HS-5 (cell line): Measurements from ENCODE around the gene EXOSC6.
"Not testable (repeated sequence)": the region's sequence is repeated elsewhere in the genome, so short reads cannot be mapped to it uniquely, and the experiment has no call there.

ENCODE experiments used
- DNase-seq: peaks from one replicate; pipeline ENCODE4 v3.0.0-alpha.2; 2012; ENCODE audit warnings: low read depth

Gene EXOSC6

DNA sequence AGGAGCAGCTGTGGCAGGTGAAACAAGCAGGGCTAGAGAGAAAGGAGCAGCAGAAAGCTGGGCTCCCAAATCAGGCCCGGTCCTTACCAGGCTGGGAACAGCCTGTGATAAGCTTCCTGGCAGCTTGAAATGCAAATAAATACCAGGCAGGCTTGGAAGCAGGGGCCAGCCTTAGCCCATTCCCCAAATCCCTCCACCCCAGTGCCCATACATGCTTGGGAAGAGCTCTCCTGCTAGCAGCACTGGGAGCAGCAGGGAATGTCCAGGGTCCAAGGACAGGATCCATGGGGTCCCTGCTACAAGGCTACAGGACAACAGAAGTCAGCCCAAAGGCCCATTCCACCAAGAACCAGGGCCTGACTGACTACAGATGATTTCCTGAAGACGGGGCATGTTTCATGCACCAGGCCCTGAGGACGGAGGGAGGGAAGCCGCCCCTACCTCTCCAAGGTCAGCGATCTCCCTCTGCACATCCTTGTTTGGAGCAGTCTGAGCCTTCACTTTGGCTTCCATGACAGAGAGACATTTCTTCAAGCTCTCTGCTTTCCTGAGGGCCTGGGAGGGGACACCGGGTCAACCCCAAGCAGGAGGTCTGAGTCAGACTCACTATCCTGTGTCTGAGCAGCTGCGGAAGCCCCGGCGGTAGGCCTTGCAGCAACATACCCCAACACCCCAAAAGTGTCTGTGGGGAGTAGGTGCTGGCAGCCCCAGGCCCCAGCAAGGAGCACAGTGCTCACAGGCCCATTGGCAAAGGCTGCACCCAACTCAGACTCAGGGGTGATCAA, 2.6 kb upstream of the EXOSC6 start:
- DNase-seq: no peak

DNA sequence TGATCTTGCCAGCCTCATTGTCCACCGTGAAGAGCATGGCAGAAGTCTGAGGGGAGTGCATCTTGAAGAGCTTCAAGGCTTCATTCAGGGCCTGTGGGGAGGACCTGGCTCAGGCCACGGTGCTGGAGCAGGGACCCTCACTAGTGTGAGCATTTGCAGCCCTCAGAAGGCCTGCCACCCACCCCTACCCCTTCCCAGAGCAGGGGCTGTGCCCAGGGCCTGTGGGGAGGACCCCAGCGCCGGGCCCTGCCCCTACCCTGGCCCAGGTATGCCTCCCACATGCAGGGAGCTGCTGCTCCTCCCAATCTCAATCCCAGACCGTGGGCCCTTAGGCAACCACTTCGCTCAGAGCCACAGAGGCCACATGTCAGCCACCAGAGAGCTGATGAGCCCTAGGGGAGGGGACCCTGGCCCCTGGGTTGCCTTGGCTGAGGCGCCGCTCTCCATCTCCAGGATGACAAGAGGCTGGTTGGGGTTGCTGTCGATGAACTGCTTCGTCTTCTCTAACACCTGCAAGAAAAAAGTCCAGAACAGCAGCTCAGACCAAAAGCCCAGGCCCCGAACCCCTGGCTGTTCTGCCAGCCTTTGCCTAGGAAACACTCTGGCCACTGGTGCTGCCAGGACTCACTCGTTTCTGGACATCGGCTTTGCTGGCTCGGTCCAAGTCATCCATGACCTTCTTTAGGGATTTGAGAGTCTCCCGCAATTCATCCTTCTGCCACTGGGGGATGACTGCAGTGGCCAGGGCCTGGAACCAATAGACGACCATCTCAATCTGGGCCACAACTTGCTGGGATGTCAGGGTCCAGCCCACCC, 1.8 kb upstream of the EXOSC6 start:
- DNase-seq: no peak

DNA sequence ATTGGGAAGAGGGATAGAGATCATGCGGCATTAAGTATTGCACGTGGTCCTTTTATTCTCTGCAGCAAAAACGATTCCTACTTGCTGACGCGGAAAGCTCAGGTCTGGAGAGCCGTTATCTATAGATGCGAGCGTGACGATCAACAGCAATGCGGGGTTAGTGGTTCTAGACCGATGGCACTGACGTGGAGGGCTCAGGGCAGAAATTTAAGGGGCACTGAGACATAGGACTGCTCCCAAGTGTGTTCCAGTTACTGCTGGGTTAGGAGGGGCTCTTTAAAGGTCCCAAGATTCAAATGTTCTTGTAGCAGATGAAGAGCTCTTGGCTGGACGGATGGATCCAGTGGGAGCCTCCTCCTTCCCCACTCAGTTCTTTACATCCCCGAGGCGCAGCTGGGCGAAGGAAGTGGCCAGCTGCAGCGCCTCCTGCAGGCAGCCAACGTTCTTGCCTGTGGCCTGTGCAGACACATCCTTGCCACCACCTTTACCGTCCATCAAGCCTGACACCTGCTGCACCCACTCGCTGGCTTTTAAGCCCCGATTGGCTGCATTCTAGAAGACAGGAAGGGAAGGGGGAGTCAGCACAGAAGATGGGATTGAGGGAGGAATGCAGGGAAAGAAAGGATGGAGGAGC, 732 bp upstream of the EXOSC6 start:
- no peak for DNase-seq

DNA sequence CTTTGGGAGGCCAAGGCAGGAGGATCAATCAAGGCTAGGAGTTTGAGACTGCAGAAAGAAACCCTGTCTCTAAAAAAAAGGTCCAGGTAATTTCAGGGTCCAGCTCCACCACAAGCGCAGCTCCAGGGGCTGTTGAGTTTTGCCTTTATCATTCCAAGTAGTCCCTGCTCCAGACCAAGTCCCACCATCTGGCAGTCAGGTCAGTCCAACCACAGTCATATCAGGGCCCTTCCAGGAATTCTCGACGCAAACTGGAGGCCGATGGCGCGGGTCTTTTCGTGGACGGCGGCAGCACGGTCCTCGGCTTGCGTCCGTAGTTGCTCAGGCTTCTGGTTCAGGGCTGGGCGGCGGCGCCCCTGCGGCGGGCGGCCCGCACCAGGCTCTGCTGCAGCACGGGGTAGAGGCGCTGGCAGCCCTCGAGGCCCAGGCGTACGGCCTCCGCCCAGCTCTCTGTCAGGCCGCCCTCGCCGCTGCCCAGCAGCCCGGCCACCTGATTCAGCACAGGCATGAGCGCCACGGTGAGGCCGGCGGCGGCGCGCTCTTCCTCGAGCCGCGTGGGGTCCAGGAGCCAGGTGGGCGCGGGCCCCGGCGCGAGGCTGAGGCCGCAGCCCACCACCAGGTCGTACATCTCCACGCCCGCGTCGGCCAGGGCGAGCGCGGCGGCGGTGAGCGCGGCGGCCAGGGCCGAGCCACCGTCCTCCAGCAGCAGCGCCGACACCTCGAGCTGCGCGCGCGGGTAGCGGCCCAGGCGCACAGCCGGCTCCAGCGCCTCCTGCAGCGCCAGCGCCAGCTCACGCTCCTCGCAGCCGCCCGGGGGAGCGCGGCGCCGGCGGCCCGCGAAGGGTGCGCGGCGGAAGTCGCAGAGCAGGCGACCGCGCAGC, 752 bp downstream of the EXOSC6 start:
- DNase-seq: no peak

DNA sequence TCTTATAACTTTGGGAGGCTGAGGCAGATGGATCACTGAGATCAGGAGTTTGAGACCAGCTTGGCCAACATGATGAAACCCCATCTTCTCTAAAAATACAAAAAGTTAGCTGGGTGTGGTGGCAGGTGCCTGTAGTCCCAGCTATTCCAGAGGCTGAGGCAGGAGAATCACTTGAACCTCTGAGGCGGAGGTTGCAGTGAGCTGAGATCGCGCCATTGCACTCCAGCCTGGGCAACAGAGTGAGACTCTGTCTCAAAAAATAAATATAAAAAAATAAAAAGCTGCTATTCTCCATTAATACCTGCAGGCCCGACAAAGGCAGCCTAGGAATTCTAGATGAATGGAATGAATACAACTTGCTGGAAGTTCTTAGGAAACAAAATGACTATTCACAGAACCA, 2.0 kb downstream of the EXOSC6 start:
- not testable (repeated sequence) for DNase-seq

DNA sequence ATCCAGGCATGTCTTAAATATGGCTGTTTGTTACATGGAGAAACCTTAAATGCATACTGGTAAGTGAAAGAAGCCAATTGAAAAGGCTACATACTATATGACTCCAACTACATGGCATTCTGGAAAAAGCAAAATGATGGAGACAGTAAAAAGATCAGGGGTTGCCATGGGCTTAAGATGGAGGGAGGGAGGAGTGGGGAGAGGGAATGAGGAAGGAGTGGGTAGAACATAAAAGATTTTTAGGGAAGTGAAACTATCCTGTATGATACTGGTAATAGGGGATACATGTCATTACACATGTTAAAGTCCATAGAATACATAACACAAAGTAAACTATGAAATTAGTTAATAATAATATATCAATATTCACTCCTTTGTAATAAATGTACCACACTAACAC, 13.0 kb downstream of the EXOSC6 start:
- not testable (repeated sequence) for DNase-seq

DNA sequence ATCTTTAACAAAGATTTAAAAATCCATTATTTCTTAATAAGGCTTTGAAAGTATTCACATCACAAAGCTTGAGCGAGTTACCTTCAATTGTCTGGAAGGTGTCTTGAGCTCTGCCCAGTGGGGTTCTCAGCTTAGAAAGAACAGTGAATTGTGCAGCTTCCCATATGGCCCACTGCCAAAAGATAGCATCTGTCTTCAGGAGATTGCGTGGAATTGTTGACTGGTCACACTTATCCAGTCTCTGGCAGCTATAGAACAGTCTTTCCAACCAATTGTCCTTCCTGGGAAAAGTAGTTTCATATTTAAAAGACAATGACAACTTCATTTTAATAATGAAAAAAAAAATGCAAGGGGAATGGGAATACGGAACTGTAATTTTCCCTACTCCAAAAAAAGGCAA, 19.9 kb downstream of the EXOSC6 start:
- DNase-seq: not testable (repeated sequence)

DNA sequence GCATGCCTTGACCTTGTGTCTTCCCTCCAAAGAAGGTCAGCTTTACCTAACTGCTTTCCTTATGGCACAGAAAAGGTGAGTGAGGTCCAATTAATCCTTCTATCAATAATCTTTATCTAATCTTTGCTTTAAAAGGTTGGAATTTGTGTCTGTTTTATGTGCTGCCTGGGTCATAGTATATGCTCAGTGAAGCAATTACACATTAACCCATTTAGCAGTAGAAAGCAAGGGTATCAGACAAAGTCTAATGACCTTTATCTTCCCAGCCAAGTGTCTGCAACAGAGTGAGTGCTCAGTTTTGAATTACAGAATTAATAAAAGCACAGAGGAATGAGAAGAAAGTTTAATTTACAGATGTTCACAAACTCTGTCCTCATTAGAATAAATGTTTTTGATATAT, 25.7 kb downstream of the EXOSC6 start:
- not testable (repeated sequence) for DNase-seq

DNA sequence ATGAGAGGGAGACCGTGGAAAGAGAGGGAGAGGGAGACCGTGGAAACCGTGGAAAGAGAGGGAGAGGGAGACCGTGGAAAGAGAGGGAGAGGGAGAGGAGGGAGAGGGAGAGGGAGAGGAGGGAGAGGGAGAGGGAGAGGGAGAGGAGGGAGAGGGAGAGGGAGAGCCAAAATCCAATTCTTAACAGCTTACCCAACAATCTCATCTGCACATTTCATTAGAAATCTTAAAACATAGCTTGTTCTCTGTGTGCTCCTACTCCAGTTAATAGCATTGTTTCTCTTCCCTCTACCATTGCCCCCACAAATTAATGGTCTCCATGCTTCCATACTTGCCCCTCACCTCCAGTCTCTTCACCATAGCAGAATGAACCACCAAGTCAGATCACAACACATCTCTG, 26.3 kb downstream of the EXOSC6 start:
- DNase-seq: not testable (repeated sequence)

DNA sequence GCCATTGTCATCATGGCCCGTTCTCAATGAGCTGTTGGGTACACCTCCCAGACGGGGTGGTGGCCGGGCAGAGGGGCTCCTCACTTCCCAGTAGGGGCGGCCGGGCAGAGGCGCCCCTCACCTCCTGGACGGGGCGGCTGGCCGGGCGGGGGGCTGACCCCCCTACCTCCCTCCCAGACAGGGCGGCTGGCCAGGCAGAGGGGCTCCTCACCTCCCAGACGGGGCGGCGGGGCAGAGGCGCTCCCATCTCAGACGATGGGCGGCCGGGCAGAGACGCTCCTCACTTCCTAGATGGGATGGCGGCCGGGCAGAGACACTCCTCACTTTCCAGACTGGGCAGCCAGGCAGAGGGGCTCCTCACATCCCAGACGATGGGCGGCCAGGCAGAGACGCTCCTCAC, 27.1 kb downstream of the EXOSC6 start:
- not testable (repeated sequence) for DNase-seq

DNA sequence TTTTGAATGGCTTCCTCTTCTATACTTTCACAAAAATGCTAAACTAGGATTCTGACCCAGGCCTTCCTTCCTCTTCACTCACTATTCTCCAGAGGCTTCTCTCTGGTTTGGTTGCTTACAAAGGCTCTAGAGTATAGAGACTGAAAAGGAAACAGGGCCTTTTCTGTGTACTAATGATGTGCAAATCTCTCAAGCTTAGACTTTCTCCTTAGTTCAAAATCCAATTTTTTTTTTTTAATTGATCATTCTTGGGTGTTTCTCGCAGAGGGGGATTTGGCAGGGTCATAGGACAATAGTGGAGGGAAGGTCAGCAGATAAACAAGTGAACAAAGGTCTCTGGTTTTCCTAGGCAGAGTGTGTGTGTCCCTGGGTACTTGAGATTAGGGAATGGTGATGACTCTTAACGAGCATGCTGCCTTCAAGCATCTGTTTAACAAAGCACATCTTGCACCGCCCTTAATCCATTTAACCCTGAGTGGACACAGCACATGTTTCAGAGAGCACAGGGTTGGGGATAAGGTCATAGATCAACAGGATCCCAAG, 27.7 kb downstream of the EXOSC6 start:
- DNase-seq: not testable (repeated sequence)

DNA sequence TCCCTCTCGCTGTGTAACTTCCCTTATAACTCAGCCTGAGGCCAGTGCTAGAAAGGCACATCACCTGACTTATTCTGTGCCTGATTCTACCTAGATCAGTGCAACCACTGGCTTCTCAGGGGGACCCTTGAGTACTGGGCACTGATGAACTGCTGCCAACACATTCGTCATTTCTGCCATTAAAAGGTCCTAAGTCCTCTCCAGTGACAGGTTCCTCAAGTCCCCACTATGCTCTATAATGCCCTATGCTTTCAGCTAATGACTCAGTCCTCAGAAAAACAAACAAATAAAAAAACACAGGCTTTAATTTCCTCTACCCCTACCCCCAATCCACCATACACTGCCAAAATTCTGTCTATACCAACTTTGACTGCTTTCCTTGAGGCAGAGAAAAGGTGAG, 28.5 kb downstream of the EXOSC6 start:
- DNase-seq: not testable (repeated sequence)

DNA sequence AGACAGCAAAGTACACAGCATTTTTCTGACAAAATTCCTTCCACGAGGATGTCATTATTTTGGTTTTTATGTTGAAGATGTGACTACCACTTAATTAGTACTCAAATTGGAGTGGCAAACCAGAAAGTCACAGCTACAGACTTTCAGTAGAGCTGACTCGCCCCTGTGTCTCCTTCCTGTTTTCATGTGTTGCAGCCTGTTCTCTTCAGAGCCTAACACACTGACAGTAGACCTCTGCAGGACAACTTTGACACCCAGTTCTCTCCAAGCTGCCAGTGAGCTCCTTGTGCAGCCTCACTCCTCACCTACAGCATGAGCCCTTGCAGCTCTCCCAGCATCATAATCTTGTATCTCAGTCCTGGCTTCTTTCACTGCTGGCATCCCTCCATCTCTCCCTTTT, 29.2 kb downstream of the EXOSC6 start:
- DNase-seq: not testable (repeated sequence)

DNA sequence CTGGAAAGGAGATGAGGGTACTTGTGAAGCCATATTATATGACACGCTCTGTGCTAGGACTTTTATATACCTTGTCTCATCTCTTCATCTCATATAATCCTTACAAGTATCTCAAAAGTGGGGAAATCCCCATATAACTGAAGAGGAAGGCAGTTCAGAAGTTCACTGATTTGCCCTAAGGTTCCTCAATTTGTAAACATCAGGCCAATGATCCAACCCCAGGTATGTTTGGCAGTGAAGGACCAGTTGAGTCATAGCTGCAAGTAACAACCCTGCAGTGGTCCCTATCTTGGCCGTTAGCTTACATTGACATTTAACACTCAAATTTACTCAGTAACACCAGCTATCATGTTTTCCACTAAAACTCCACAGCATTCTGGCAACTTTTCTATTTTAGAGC, 33.2 kb downstream of the EXOSC6 start:
- DNase-seq: not testable (repeated sequence)

DNA sequence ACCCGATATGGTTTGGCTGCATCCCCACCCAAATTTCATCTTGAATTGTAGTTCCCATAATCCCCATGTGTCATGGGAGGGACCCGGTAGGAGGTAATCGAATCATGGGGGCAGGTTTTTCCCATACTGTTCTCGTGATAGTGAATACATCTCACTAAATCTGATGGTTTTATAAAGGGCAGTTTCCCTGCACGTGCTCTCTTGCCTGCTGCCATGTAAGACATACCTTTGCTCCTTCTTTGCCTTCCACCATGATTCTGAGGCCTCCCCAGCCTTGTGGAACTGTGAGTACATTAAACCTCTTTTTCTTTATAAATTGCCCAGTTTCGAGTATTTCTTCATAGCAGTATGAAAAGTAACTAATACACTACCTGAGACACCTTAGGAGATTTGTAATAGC, 45.4 kb downstream of the EXOSC6 start:
- DNase-seq: not testable (repeated sequence)

DNA sequence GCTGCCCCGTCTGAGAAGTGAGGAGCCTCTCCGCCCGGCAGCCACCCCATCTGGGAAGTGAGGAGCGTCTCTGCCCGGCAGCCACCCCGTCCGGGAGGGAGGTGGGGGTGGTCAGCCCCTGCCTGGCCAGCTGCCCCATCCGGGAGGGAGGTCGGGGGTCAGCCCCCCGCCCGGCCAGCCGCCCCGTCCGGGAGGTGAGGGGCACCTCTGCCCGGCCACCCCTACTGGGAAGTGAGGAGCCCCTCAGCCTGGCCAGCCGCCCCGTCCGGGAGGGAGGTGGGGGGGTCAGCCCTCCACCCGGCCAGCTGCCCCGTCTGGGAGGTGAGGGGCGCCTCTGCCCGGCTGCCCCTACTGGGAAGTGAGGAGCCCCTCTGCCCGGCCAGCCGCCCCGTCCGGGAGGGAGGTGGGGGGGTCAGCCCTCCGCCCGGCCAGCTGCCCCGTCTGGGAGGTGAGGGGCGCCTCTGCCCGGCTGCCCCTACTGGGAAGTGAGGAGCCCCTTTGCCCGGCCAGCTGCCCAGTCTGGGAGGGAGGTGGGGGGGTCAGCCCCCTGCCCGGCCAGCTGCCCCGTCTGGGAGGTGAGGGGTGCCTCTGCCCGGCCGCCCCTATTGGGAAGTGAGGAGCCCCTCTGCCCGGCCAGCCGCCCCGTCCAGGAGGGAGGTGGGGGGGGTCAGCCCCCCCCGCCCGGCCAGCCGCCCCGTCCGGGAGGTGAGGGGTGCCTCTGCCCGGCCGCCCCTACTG, 46.9 kb downstream of the EXOSC6 start:
- DNase-seq: not testable (repeated sequence)

DNA sequence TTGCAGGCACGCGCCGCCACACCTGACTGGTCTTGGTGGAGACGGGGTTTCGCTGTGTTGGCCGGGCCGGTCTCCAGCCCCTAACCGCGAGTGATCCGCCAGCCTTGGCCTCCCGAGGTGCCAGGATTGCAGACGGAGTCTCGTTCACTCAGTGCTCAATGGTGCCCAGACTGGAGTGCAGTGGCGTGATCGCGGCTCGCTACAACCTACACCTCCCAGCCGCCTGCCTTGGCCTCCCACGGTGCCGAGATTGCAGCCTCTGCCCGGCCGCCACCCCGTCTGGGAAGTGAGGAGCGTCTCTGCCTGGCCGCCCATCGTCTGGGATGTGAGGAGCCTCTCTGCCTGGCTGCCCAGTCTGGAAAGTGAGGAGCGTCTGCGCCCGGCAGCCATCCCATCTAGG, 47.7 kb downstream of the EXOSC6 start:
- DNase-seq: not testable (repeated sequence)

DNA sequence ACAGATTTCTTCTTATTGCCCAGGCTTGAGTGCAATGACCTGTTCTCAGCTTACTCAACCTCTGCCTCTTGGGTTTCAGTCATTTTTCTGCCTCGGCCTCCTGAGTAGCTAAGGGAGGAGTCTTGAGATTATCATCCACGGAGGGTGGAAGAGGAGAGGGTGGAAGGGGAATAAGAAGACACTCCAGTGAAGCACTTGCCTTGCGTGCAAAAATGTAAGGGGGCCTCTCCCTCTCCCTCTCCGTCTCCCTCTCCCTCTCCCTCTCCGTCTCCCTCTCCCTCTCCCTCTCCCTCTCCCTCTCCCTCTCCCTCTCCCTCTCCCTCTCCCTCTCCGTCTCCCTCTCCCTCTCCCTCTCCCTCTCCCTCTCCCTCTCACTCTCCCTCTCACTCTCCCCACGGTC, 48.2 kb downstream of the EXOSC6 start:
- DNase-seq: not testable (repeated sequence)

DNA sequence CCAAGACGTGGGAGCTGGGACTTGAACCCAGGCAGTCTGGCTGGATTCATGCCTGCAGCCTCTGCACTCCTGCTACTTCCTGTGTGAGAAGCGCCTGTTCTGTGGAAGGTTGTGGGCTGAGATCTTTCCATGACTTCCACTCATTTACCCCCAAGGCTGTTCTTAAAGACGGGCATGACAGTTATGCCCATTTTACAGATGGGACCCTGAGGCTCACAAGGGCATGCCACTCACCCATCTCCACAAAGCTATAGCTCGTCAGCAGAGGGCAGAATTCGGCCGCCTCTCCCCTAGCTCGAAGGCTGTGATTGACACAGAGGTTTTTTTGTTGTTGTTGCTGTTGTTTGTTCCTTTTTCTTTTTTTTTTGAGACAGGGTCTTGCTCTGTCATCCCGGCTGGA, 51.7 kb downstream of the EXOSC6 start:
- DNase-seq: not testable (repeated sequence)

DNA sequence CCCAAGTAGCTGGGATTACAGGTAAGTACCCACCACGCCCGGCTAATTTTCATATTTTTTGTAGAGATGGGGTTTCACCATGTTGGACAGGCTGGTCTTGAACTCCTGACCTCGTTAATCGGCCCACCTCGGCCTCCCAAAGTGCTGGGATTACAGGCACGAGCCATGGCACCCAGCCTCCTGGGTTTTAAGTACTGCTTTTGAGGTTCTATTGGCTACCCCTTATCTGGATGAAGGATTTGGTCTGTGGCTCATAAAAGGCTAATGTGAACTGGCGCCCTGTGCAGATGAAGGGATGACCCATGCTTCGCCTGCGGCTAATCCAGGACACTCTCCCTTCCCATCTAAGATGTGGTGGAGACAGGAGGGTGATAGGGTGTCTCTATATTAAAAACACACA, 52.6 kb downstream of the EXOSC6 start:
- DNase-seq: not testable (repeated sequence)

DNA sequence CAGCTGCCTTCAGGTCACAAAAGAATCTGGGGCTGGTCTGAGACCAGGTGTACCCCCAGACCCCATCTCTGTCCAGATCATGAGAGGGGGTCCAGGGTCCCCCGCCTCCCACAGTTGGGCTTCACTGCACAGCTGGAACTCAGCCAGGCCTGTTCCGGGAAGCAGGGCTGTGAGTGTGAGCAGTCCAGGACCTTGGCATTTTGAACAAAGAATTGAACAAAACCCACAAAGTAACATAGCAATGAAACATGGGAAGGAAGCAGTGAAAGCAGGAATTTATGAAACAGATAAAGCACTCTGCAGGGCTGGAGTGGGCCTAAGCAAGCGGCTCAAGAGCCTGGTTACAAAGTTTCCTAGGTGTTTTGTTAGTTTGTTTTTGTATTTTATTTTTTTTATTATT, 53.1 kb downstream of the EXOSC6 start:
- not testable (repeated sequence) for DNase-seq
